Measurements from ENCODE around the gene ERI3.

ERI3 gene

DNA sequence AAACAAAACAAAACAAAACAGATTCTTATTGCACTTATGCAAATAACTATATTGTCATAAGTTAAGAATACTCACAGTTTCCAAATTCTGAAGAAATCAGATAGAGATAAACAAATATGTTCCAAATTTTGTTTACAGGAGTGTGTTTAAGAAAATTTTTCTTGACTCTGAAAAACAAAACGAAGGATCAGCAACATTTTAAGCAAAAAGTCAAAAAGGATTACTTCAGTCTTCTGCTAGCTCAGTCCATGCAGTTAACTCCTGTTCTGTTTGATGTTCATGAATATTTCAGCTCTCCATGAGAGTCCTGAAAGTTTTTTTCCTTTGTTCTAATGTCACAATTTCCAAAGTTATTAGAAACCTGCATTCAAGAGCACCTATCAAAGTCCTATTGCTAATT is 180.4 kb downstream of the ERI3 start:
- no peak overlapping the region for H3K4me3 ChIP-seq (ENCODE audit: low read length)

More for the DNA sequence above, 180.4 kb downstream of the ERI3 start:
- Histone ChIP-seq H2AFZ (ENCODE audit: low read depth, low read length) (no peak overlapping the region), H3K27me3 (ENCODE audit: insufficient read depth, low read length) (no peaks in the 10 kb centered on the region), H3K36me3 (ENCODE audit: insufficient read depth, low read length) (no peaks in the 10 kb centered on the region), H3K9me3 (ENCODE audit: low read length) (peaks cover 3% of the 10 kb centered on the region), H3K4me1 (ENCODE audit: insufficient read depth, low read length) (peaks cover 14% of the 10 kb centered on the region)
